Spleen (tissue), 7 donors: ENCODE data around the gene LSM7.

ENCODE experiments used
- CTCF ChIP-seq, 11 experiments: fragments of 200-600 bp in 7 of 11; fragments of 450-650 bp in 4 of 11; sonication (generic) in 4 of 11; IDR thresholded peaks in 8 of 11; conservative IDR thresholded peaks in 3 of 11; 1 replicate in 7 of 11; 2 replicates in 4 of 11; pipeline versions ENCODE4 v1.4.0 to v1.8.0; 2016 to 2021; ENCODE audit warnings: antibody characterized with exemption in 11 of 11, inconsistent platforms in 4 of 11, mild to moderate bottlenecking in 1 of 11
- POLR2A ChIP-seq, 3 donors: fragments of 450-650 bp; IDR thresholded peaks; one replicate each; pipeline ENCODE4 v1.5.1; 2017; ENCODE audit warnings: antibody characterized with exemption in 3 of 3, mild to moderate bottlenecking in 1 of 3
- POLR2AphosphoS5 ChIP-seq, 3 donors: sonication (generic); formaldehyde crosslinking; IDR thresholded peaks; one replicate each; pipeline ENCODE4 v1.5.1; 2017; ENCODE audit warnings: antibody characterized with exemption in 3 of 3
- donor health status: DM: no; HTN: no; CAD: no; lungs with moderate emphysema.
- donor health status: DM: no; HTN: no; CAD: no.
- donor health status: DM: no; HTN: no; CAD: no.

- TF ChIP-seq CTCF (IDR thresholded peaks at IDR 0.05 in 8 of 11, conservative IDR thresholded peaks at IDR 0.05 in 3 of 11) (no peak), POLR2AphosphoS5 (IDR thresholded peaks at IDR 0.05) (no peak), POLR2A (IDR thresholded peaks at IDR 0.05) (no peak)
Observed at GRCh38 chr19:2319551-2319950, 8.8 kb downstream of the LSM7 start.
